Fibroblast of skin of back (primary cell): ENCODE results near the gene FAM120AOS. TPM values are rescaled to one million over a fixed set of nuclear protein-coding genes. Genes with fewer than 3 reads are reported as not detected.
A peak's percentile ranks its signal among the peaks of the same experiment; 100 is the strongest.

Experiments
- DNase-seq: peaks from one replicate; pipeline ENCODE4 v3.0.0-alpha.2; 2013
- polyA plus RNA-seq, 2 experiments: library from polyadenylated mRNA; unstranded; fragments of 120-200 nt; gene quantifications; one replicate each; pipeline ENCODE4 v1.2.1, GENCODE V29; 2013; ENCODE audit not compliant: insufficient read length in 2 of 2

FAM120AOS gene
- 28.8 TPM for polyA plus RNA-seq (2013, experiment 1 of 2; ENCODE audit: insufficient read length)
- polyA plus RNA-seq (2013, experiment 2 of 2; ENCODE audit: insufficient read length), result 32.7 TPM

DNA sequence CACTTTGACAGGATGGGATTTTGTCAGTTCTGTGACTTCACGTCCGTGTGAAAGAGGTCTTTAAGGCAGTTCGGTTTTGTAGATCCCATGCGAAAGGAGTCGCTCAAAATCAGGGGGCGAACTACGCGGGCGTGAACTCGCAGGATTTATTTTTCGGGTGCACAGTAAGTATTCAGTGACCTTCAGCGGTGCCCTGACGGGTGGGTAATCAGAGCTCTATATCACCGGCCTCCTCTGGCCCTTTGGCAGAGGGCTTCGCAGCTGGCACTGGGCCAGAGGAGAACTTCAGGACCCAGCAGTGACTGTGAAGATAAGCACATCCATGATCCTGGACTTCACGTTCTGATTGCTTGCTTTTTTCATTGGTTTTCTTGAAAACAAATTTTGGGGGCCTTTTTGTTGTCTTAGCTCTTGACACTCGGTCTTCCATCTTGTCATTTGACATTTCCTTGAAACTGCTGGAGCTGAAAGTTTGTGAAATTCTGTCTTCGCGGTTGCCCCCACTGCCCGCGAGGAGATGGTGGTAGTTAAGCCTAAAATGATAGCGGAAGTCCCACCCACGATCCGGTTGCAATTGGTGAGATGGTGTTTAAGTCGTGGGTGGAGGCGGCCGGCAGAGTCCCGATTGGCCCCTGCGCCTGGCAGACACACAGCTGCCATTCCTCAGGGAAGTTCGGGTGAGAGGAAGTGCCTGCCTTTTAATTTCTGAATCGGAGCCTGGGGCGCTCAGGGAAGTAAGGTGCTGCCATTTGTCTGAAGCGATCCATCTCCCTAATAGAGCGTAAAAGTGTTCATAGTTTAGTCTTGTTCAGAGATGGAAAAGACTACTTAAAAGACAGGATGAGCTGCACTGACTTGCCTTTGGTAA lies at the start of gene FAM120AOS:
Gene FAM120AOS (minus strand): TSS at position 535 of the 868 bp plus-strand sequence. CDS start 872 bp downstream, outside the sequence.
- peak; percentile 96 for DNase-seq

DNA sequence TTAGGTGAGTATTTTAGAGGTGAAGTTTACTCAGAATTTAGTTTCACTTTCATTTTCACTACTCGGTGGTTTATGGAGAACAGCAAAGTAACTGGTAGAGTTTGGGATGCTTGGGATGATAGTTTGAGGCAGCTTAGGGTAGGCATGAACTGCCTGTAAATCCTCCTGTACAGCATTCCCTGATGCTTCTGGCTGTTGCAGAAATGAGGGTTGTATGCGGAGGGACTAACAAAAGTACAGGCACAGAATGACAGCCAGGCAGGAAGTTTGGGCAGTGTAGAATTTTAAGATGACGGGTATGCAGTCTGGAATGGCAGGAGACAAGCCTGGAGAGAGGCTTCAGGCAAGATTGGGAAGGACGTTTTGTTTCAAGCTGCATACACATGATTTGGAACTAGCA lies 48.0 kb upstream of the FAM120AOS start:
- no peak for DNase-seq

DNA sequence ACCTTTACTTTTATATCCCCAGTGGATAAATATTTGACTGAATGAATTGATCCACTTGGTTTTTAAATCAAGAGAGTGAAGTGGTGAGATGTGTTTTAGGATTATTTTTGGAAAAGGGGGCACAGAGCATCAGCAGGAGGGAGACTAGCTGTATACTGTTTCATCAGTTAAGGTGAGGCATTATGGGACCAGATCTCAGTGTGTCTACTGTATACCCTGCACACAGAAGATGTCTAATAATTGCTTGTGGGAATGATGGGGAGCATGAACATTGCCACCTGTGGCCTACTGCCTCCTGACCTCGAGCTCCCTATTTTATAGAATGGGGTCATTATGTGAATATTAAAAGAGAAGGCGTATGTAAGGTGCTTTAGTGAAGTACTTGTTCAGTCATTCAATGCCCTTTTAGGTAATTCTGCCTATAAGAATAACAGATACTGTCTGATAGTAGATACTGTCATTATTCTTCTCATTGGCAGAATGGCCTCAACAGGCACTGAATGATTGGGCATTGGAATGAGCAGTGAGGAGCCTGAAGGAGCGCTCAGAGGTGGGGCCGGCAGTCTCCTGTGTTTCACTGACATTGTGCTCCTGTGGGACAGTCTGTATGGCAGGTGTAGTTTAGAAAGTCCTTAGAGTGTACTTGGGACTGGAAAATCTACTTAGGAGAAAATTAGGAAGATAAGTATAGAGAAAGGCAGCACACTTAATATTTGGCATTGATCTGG lies 47.4 kb upstream of the FAM120AOS start:
- DNase-seq, result no peak

DNA sequence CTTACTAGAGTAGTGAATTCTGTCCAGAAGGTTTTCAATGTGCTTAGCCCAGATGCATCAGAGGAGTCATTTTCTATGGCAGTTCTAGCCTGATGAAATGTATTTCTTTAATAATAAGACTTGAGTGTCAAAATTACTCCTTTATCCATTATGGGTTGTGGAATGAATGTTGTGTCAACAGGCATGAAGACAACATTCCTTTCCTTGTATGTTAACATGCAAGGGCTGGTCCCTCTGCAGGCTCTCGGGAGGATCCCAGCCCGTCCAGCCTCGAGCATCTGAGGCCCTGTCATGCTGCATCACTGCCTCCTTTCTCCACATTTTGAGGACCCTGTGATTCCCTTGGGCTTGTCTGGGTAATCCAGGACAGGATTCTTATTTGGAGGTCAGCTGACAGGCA lies 42.9 kb upstream of the FAM120AOS start:
- peak; percentile 22 for DNase-seq

DNA sequence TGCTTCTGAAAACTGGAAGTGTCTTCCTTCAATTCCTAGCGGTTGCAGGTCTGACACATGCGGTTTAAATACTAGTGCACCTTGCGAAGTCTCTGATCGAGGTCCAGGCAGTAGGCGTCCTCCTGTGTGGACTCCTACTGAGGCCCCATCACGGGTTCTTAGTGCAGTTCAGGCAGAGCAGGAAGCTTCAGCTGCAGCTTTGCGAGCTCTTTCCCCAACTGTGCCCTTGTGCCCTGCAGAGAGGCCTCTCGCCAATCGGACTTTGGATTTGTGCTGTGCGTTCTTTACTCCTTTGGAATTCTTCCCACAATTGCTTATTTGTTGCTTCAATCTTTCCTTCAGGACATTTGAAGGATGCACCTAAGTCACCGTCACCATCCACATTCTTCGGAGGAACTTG lies 40.6 kb upstream of the FAM120AOS start:
- DNase-seq, result no peak

DNA sequence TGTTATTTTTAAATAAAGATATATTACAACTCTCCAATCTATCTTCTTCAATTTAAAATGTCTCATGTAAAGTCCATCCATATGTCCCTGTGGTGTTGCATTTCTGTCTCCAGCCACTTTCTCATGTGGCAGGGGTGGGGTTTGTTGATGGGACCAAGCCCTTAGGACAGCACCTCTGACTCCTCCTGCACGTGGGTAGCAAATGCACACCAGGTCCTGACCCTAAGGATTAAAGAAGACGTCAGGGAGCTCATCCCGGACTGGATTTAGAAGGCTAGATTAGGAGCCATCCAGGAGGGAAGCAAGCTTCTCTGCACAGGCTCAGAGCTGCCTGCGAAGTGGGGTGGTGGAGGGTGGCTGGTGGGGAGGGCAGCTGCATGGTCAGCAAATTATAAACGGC lies 38.9 kb upstream of the FAM120AOS start:
- DNase-seq, result no peak

DNA sequence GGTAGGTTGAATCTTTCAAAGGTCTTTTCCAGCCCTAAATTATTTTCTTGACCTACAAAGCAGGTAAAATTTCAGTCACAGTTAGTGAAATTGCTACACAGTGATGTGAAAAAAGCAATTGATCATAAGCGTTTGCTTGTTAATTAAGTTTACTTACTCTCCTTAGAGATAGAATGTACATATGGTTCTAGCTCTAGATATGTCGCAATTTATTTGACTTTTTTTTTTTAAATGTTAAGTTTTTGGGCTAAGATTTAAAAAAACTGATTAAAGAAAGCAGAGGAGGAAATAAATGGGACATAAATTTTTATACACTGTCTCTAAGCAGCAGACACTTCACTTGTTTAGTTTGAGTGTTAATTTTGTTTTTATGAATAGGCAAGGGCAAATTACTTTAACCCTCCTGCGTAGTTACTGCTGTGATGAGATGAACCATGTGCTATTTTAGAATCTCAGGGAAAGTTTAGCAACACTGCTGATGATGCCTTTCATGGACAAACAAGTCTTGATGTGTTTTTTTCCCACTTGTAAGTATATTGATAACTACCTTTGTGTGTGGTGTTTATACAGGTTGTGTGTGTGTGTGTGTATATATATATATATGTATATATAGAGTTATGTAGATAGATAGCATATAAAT lies 38.3 kb upstream of the FAM120AOS start:
- DNase-seq, result no peak

DNA sequence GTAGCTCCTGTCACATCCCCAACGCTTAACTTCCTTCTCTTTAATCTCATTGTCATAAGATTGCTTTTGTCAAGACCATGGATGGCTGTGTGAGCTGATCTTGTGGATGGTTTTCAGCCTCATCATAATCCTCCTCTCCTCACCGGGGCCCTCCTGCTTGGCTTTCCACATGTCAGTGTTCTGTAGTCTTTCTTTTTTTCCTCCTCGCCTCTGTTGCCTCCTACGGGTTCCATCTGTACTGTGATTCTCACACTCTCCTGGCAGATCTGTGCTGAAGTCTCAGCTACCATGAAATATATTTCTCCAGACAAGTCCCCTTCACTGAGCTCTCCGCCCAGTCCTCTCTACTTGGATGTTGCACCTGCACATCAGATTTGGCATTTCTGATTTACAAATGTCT lies 34.9 kb upstream of the FAM120AOS start:
- DNase-seq, result no peak

DNA sequence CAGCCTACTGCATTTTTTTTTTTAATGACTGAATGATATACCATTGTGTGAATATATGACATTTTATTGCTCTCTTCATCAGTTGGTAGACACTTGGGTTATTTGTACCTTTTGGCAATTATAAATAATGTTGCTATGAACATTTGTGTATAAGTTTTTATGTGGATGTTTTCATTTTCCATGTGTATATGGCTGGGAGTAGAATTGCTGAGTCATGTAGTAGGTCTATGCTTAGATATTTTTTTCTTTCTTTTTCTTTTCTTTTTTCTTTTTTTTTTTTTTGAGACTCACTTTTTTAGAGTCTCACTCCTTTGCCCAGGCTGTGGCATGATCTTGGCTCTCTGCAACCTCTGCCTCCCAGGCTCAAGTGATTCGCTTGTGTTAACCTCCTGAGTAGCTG lies 32.9 kb upstream of the FAM120AOS start:
- no peak for DNase-seq

DNA sequence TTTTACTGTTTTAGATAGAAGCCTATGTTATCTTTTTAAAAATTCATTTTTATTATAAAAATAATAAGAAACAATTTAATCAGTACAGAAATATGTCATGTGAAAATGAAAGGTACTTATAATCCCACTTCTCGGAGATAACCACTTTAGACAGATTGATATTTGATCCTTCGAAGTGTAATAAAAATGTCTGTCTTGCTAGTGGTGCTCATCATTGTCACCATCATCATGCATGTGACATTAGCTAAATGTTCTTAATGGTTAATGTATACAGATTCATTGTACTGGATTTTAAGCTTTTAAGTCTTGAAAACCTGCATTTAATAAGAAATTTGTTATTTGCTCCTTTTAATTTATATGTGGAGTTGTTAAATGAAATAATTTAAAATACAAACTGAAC lies 30.1 kb upstream of the FAM120AOS start:
- DNase-seq, result no peak

DNA sequence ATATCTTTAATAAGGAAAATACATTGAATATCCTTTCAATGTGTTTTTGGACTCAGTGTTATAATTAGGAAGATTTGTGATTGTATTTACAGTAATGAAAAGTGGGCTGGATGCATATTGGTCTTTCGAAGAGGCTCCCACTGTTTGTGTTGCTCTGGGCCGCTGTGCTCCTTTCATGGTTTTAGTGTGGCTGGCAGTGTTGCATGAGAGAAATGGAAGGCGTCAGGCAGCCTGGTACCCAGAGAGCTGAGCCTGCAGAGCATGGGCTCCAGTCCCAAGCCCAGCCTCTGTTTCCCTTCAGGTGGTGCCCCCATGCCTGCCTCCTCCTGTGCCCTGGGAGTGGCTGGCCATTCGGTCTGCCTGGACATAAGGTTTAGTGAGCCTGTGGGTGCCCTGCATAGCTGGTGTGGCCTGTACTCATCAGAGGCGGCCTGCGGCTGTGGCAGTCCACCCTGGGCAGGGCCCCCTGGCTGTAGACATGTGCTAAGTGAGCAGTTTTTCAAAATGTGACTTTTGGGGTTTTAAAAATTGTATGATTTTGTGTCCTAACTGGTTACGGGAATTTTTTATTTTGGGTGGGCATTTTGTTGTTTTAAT lies 27.4 kb upstream of the FAM120AOS start:
- DNase-seq, result no peak

DNA sequence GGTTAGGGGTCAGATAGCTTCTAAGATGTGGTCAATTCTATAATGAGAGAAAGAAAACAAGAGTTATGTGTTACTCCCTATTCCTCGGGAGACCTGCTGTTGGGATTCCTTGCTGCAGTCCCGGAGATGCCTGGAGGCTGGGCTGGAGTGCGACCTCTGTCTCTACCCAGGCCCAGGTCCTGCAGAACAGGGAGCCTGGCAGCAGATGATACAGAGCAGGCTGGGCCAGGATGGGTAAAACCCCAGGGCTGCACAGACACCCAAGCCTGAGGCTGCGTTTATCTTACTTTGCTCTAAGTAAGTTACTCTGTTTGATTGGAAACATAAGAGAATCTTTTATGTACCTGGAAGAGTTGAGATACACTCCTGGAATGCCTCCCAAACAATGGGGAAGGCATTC lies 26.9 kb upstream of the FAM120AOS start:
- no peak for DNase-seq

DNA sequence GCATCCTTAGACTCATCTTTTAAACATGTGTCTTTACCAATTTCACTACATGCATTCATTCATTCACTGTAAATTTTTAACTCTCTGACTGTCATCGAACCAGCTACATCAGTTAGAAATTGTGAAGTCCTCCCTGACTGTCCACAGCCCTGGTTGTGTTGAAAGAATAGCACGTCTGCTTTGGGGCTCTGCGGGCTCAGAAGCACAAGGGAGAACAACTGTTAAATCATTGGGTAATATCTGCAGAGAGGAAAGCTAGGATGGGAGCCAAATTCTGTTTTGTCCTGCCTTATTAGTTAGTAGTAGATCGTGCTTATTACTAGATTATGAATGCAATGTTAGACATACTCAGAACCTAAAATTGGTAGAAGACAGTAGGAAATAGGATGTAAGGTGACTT lies 26.3 kb upstream of the FAM120AOS start:
- no peak for DNase-seq

DNA sequence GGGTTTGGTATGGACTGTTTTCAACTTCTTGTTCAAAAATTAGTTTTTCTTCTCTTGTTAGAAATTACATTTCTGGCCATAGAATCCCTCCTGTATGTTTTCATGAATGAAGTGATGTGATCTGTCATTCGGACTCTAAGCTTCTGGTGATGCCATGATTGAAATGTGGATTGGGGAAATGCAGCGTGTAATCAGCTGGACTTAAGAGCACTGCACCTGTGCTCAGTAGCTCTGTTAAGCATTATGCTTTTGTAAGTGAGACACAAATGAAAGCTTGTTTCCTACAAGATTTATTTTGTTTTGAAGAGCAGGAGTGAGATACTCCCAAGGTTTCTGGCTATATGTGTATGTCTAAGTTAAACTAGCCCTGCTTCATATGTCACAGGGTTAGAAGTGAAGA lies 24.0 kb upstream of the FAM120AOS start:
- no peak for DNase-seq

DNA sequence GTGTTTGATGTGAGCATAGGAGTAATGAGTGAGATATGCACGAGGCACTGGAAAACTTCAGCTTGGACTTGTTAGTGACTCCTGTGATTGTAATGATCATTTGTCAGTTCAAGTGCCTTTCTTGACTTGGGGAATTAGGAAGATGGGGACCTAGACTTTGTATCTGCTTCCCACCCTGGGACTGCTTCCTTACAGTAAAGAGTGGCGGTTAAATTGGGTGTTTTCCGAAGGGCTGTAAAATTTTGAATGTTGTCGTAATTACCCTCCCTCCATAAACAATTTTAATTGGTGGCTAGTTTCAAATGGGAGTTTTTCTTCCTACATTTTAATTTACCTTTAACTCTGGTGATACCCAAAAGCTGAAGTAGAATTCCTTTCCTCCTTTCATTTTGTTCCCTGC lies 23.5 kb upstream of the FAM120AOS start:
- DNase-seq, result no peak

DNA sequence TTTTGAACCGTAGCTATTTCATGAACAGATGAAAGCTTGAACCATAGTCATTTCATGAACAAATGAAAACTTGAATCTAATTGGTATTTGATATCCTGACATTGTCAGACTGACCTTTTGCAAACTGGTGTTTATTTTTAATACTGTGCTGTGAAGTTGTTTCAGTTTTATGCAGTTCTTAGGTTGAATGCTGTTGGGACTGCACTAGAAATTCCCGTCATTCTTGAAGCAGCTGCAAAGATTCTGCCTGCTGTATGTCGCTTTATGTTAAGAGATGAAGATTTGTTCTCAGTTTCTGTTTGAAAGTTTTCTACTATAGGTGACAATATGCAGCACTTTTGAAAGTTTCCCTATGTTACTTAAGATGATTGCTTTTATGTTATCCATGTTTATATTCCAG lies 22.5 kb upstream of the FAM120AOS start:
- DNase-seq, result no peak

DNA sequence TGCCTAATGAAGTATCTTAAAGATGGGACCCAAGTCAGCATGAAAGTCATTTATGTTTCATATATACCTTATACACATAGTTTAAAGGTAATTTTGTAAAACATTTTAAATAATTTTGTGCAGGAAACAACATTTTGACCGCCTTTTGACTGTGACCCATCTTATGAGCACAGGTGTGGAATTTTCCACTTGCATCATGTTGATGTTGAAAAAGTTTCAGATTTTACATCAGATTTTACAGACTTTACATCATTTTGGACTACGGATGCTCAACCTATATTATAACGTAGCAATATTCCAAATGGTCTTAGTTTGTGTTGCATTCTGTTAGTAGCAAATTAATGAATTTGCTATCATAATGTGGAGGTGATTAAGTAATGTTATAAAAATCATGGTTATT lies 21.7 kb upstream of the FAM120AOS start:
- DNase-seq, result no peak

DNA sequence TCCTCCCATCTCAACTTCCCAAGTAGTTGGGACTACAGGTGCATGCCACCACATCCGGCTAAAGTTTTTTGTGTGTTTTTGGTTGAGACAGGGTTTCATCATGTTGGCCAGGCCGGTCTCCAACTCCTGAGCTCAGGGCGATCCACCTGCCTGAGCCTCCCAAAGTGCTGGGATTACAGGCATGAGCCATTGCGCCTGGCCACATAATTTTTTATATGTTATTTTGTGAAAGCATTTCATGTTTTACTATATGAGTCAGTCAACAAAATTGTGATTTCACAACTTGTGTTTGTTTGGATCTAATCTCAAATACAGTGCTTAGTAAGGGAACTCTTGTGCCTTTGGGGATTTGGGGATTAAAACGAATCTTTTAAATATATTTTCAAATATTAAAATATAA lies 20.0 kb upstream of the FAM120AOS start:
- no peak for DNase-seq

DNA sequence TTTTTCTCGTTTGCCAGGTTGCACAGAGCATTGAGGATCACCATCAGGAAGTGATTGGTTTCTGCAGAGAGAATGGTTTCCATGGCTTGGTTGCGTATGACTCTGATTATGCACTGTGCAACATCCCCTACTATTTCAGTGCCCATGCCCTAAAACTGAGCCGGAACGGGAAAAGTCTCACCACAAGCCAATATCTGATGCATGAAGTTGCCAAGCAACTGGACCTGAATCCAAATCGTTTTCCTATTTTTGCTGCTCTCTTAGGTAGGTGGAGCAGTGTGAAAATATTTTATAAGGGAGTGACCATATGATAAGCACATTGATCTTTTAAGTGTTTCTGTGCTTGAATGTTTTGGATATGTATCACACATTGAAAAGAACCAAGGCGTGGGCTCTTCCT lies 17.7 kb upstream of the FAM120AOS start:
- no peak for DNase-seq

DNA sequence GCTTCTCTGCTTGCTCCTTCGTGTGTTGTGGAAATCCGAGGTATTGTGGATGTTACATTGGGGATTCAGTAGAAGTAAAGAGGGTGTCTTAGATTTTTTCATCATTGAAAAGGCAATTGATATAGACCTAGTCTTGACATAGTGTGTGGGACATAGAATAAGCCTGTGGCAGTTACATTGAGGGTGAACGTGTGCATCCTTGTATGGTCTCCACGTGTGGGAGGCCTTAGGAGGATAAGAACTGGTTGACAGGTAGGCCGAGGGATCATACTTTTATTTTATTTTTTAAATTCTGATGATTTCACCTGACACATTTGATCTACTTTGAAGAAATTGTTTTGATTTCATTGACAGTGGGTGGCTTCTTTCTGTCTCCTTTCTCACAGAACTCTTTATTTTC lies 17.0 kb upstream of the FAM120AOS start:
- no peak for DNase-seq

DNA sequence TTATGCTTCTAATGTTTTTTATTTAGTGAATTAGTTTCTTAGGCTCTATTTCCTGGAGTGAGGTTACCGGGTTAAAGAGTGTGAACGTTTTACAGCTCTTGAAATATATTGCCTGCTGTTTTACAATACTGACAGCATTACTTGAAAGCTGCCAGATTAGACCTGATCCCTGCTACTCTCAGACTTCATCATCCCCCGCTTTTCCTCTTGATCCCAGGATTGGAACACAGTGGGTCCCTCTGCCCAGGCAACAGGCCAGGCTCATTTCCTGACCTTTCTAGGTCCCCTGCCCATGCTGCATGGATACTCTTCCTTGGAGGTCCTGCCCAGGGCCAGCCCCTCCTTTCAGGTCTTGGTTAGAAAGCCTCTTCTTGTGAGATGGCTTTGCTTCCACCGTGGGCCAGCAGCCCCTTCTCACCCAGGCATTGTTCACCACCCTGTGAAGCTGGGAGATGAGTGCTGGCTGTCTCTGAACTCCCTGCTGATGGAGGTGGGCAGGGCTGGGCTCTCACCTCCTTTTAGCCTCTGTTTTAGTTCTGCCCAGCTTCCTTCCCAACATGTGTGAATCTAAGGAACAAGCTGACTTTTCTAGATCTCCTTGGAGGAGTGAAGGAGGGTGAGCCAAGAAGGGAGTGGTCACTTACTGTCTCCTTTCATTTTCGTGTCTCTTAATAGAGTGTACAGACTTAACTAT lies 15.5 kb upstream of the FAM120AOS start:
- DNase-seq, result no peak

DNA sequence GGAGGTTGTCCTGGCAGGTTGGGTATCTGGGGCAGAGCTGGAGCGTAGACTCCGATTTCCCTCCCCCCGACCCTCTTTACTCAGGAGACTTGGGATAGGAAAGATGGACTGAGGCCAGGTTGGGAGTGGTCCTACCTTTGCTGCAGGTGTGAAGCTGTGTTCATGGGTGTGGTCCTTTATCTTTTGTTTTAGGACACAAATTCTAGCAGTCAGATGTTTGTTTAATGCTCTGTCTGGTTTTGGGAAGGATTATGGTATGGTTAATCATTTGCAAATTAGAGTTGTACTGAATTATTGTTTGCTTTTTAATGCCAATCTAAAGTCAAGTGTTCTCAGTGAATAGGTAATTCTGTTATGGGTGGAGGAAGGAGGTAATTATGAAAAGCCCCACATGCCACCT lies 14.1 kb upstream of the FAM120AOS start:
- no peak for DNase-seq
